ENCODE measurements around the gene CEP152.

CEP152 gene

DNA sequence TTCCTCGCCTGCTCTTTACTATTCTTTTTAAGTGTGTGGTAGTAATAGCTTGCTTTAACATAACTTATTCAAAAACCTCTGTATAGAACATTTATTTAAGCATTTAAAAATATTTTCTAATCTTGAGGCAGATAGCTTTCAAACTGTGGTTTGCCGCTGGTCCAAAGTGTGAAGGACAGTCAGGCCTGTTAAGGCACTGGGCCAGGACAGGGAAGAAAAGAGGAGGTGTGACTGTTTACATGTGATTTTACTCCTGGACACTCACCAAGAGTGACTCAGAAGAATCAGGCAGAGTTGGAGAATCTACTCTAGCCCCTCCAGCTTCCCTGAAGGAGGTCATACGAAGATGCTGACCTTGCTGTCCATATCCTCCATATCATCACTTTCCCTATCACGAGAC lies 44.7 kb downstream of the CEP152 start:
- DNase-seq, result no peak

DNA sequence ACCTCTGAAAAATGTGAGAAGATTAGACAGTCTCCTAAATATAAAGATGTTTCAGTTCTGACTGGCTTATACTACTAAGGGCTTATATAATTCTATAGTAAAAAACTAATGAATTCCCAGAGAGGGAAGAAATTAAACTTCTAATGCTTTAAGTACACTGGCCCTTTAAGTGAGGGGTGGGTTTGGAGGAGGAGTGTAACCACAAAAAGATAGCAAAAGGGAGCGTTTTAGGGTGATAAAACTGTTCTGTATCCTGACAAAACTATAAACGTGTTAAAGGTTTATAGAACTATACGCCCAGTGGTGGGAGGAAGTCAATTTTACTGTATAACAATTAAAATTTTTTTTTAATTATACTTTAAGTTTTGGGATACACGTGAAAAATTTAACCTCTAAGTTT lies 45.8 kb downstream of the CEP152 start:
- DNase-seq, result no peak

DNA sequence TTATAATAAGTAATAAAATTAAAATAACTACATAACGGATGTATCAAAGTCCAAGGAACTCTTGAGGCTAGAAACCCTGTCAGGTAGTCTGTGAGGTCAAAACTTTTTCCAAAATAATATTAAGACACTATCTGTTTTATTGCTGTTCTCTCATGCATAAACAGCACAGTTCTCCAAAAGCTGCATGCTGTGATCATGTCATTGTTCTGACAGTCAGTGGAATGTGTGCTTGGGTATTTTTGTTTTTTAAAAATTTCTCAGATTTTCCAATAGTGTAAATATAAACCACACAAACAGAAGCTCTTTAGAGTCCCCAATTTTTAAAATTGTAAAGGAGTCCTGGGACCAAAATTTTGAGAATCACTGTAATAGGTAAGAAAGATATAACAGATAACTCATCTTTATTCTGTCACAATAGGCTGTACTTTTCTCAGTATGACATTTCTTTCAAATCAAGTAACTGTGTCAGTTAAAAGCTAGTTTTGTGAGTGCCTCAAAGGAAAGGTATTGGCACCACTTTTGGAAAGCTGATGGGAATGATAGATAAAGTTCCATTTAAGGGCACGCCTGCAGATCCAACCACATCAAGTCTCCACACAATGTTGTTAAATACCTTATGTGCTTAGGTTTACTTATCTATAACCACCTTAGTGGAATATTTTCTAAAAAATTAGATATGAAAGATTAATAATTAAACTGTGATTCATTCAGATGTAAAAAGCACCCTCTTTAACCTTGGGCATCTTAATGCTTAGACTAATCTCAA lies 49.3 kb downstream of the CEP152 start:
- no peak for DNase-seq

DNA sequence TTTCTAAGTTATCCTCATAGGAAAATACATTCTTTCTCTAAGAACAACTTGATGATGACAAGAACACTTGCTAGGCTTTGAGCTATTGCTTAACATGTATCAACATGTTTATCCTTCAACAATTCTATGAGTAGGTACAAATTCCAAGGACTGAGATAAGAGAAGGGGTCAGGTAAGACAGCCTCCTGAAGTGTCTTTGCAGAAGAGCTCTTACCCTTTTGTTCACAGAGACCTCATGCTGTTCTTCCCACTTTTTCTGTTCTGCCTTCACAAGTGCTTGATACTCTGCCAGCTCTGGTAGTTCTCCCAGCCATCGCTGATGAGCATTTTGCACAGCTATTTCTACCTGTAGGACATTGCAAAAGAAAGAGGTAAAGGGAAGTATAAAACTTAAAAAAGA lies 50.9 kb downstream of the CEP152 start:
- DNase-seq, result no peak

DNA sequence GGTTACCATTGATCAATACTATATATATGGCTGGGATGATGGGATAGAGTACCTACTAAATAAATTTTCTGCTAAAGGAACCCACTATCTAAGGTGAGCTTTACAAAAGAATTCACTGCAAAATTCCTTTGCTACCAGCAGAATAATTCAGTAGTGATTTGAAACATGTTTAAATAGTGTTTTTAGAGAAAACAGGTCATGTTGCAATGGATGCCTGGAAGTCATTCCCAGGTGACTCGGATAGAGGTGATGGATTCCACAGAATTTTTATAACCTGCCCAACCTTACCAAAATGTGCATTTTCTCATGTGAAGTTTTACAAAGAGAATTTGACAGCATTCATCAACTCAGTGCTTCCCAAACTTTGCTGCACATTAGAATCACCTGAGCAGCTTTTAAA lies 53.2 kb downstream of the CEP152 start:
- no peak for DNase-seq

DNA sequence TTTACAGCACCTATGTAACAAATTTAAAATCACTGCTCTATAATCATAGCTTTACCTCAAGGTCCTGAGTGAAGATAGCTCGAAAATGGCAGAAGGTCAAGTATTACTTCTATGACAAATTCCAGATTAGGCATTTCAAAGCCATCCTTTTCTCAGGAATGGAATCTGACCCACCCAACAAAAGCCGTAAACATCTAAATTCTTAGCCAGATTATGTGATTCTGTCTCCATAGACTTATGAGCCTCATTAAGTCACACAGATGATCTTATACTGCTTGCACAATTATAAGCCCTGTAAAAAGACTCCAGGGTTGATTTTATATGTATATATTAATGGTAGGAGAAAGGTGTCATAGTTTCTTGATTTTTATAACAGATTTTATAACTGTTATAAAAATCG lies 56.9 kb downstream of the CEP152 start:
- peak; percentile 41 for DNase-seq

DNA sequence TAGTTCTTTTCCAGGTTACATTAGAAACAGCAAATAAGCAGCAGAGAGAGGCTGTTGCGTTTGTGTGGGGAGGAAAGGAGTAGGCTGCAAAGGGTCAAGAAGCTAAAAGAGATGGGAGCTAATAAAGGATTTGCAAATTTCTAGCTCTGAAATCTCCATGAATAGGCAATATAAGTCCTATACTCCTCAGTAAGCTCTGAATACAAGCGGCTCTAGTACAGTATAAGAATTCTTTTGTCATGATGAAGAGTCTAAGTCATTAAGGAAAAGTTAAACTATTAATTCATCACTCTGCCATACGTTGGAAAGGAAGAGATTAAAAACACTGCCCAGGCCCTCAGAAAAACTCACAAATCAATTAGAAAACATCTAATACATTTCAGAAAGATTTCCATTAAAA lies 59.3 kb downstream of the CEP152 start:
- DNase-seq, result no peak

DNA sequence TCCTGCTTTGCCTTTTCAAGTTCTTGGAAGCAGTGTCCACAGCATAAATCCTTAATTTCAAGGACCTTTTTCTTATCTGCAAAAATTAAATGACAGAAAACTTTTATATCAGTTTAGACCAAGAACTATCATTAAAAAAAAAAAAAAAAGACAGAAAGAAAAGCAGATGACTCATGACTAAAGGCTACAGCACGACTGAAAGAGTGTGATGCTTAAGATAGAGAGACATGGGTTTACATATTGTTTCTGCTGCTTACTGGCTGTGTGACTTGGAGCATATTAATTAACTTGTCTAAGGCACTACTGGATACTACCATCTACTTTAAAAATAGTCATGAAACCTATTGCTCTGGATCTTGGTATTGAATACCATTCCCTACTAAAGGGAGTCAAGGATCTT lies 62.3 kb downstream of the CEP152 start:
- DNase-seq, result no peak

DNA sequence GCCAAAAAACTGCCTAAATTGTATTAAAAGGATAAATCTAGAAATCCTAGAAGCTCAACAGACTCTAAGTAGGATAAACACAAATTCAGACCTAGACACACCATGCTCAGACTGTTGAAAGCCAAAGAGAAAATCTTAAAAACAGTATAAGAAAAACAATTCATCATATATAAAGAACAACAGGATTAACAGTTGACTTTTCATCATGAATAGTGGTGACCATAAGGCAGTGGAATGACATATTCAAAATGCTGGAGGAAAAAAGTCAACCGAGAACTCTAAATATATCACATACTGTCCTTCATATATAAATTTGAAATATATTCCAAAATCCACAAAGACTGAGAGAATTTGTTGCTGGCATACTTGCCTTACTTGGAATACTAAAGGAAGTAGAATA lies 77.3 kb downstream of the CEP152 start:
- no peak for DNase-seq

DNA sequence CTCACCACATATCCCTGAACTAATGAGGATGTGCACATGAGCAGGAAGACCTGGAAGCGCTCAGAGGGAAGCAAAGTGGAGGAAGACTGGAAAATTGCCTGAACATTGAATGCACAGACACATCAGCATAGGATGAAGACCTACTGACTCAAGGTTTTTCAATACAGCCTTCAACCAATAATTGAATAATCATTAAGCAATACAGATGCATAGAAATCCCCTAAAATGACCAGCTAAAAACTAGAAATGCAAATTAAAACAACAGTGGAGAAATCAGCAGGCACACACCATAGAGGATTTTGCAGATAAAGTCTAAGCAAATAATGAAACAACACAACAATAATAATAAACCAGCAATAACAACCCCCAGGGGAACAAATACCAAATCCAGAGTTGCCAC lies 80.4 kb downstream of the CEP152 start:
- DNase-seq, result no peak

DNA sequence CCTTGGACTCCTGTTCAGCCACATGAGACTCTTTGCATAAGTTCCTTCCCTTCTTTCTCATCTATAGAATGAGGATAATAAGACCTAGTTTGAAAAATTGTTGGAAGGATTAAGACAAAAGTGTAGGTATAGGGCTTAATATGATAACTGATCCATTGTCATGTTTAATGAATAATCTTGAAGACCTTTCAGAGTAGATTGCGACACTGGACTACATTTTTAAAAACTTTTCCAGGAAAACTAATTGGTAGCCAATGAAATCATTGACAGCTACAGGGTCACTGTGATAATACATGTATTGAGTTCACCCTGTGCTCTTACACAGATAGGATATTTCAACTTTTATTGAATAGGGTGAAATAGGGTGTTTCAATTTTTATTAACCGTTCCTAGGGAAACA lies 86.9 kb downstream of the CEP152 start:
- DNase-seq, result no peak

DNA sequence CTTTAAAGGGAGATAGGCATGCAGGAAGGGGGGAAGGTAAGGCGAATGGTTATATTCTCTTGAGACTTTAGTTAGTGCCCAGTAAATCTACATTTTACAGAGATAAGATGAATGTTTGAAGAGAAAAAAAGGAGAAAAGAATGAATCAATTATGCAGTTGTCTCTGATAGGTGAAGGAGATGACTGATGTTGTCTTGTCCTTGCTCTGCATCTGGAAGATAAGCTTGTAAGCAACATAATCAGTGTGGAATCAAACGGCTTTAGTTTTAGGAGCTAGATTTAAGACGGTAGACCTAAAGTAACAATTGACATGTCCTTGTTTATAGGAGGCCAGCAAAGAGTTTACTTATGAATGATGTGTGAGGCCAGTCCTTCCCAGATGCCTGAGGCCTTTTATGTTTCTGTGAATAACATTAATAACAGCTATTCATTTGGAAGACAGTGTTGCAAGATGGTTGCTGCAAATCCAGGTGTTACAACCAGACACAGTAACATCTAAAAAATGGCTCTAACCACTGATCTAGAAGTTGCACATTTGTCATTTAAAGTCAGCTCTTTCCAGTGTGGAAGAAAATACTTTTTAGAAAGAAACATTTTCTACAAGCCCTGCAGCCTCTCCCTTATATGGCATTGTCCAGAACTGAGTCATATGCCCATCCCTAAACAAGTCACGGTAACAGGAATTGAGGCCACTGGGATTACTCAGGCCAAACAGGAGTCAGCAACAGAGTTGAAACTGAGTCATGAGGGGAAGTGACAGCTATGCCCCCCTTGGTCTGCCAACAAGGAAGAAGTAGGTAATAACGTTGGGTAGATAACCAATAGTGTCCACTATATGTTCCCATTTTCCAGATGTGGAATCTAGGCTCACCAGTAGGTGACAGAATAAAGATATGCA lies 87.9 kb downstream of the CEP152 start:
- DNase-seq, result peak; percentile 11

DNA sequence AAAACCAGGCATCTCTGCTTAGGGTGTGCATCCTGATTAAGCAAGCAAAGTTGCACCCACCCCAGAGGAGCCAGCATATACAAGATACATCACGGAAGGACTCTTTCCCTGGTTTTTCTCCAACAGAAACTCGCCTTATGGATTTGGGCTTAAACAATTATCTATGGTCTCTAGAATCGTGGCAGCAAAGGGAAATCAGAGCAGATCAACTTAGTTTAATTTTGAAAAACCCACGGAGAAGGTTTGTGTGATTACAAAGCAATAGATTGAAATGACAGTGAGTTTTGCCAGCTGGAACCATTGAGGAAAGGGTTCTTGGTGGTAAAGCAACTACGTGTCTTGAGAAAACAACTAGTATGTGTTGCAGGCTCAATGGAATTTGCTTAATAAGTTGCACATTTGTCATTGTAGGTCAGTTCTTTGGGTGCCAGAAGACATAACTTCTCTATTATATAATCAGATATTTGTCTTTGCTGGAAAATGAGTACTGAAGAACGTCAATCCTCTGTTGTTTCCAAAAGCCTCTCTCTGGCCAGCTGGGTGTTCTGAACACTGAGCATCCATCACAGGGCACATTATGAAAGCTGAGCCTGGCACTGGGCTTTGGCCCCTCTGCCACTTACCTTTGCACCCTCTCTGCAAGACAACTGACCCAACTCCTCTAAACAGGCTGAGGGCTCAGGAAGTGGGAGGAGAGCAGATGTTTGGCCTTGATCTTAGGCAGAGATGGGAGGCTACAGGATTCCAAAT lies 89.6 kb downstream of the CEP152 start:
- DNase-seq, result no peak

DNA sequence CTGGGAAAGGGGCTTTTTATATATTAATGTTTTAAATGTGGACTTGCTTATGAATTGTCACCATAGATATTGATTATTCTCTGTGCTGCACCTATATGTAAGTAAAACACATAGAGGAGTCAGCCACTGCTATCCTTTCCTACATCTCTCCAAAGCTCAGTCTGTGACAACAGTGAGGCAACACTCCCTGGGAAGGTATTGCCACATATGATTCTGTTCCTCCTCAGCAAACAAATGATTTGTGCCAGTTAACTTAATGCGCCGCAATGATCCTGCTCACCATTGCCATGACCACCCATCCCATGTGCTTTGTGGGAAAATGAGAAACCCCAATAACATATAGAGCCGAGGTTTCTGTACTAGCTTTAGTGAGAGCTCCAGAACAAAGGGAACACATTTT lies 90.2 kb downstream of the CEP152 start:
- DNase-seq, result no peak

DNA sequence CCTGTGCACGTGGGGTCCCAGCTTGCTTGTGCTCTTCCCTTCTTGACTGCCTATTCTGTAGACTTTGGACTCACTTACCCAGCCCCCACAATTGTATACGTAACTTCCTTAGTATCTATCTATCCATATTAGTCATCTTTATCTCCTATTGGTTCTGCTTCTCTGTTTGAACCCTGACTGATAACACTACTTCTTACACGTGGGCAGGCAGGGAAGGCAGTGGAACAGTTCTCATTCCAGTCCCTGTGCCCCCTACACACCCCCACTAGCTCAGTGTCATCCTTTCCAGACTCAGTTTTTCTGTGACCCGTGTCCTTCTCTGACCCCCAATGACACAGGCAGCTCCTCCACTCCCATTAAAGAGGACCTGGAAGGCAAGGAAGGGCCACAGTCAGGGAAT lies 91.2 kb downstream of the CEP152 start:
- DNase-seq, result no peak

DNA sequence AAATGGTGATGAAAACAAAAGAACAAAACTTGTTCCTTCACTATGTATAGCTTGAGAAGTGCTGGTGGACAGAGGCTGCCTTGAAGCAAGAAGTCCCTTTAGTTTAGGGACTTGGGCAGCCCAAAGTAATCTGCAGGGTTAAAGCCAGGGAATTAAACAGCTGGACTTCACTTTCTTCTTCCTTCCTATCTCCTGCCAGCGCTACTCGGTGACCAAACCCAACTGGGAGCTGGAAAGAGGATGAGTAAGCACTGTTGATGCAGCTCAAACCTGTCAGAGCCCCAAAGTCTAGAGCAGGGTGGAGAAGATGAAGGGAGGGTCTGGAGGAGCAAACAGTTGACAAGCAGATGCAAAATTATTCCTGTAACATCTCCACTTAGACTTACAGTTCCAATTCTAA lies 92.2 kb downstream of the CEP152 start:
- DNase-seq, result no peak

DNA sequence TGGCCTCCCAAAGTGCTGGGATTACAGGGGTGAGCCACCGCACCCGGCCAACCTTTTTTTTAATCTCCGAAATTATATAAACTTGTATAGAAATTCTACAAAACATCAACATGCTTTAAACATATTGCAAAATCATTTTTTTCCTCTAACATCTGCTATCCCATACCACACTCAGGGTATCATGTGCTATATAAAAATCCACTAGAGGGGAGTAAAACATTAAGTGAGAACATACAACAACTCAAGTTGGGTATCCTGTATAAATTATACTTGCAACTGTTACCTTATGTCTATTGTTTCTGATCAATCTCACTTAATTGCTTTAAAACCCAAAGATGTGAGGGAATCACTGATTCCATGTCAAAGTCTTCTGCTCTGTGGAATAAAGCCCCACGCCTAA lies 93.4 kb downstream of the CEP152 start:
- DNase-seq, result no peak

DNA sequence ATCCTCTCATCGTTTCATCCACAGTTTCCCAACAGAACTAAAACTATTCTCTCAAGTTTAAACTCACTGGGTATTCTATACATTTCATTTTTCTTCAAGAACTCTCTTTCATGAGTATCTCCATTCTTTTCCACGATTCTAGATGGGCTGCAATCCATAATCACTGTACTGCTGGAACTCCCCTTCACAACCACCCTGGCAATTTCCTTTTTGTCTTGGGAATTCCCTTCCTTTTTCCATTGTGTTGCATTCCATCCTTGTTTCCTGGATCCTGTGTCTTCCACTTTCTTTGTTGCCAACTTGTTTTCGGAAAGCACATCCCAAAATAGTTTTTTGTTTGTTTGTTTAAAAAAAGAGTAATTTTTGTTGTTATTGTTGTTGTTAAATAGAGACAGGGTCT lies 98.3 kb downstream of the CEP152 start:
- no peak for DNase-seq

DNA sequence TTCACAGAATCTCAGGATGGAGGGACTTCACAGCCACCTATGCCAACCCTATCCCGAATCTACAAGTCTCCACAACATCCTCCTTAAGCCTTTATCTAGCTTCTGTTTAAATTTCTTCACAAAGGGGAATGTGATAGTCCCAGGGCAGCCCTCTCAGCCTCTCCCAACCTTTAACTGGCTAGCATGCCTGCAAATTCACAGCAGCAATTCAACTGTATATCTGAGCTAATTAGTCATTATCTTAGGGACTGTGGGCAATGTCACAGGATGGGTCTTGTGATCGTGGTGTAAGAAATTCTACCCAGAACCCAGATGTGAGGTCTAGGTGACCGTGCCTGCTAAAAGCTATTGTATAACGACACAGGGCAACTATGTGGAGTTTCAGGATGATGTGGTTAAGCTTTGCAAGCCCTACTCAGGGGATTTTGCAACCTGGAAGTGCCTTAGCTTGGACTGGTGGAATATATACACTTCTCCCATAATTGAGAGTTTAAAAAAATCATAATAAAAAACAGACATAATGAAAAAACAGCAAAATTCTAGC lies 99.8 kb downstream of the CEP152 start:
- DNase-seq, result no peak

DNA sequence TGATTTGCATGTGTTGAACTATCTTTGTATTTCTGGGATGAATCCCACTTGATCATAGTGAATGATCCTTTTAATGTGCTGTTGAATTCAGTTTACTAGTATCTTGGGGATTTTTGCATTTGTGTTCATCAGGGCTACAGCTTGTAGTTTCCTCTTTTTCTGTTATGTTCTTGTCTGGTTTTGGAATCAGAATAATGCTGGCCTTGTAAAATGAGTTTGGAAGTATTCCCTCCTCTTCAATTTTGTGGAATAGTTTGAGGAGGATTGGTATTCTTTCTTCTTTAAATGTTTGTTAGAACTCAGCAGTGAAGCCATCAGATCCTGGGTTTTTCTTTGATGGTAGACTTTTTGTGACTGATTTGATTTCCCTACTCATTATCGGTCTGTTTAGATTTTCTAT lies 102.2 kb downstream of the CEP152 start:
- no peak for DNase-seq

DNA sequence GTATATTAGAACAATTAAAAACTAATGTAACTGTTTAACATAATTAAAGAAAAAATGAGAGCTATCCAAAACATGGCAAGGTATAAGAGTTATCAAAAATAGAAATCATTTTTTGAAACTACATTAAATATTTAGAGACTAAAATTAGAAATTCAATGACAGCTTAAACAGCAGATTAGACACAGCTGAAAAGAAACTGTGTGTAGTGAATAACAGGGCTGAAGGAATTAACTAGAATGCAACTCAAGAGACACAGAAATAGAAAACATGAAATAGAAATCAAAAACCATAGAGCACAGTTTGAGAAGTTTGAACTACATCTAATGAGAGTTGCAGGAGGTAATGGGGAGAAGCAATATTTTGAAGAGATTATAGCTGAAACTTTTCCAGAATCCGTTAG lies 105.5 kb downstream of the CEP152 start:
- DNase-seq, result no peak

DNA sequence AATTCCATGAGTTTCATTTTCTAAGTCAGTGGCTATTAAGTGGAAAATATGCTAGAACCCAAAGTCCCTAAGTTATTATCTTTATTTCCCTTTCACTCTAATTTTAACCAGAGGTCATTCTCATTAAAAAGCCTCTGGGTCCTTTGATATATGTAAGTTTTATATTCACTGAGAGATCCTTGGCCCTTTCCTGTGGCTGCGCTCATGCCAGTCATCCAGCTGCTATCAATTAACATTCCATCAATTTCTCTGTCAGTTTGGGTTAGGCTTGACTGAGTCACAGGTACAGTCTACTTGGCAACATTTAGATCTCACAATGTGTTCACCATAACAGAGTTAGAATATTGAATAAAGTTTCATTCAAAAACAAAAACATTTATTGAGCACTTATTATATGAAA lies 107.3 kb downstream of the CEP152 start:
- no peak for DNase-seq

DNA sequence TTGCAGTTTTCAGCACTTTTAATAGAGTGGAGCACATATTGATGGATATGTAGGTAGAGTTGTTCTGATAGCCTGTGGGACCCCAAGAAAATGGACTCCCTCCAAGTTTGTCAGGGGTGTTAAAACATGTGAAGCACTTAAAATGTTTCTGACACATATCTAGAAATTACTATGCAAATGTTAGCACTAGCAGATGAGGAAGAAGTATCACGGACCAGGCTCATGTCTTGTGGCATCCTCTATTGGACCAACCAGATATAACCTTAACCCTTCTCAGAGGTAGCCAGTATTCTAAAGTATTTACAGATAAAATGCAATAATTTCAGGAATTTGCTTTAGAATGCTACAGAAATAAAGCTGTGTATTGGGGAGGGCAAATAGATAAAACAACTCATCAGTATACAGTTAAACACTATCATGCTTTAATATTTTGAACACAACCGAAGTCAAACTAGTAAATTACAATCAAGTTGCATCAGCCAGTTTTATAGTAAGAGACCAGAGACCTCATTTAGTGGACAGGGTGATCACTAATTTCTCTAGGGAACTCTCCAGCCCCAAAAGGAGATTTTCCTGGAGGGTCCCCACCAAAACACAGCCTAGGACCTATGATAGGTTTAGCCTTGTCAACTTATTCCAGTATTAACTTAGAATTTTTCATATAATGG lies 108.2 kb downstream of the CEP152 start:
- DNase-seq, result no peak

Measured in NCI-H82 (cell line).